GM21528 (cell line): ENCODE data around the gene RBMXL2.

Experiments used
- ATAC-seq: cut with Tn5 transposase; IDR thresholded peaks from one replicate; pipeline ENCODE4 v1.9.1; 2021; ENCODE audit warnings: mild to moderate bottlenecking, moderate library complexity; ENCODE audit not compliant: unreplicated experiment, low FRiP score

The RBMXL2 gene

GRCh38 chr11:7088921-7089320 lies at the start of gene RBMXL2:
TSS of gene RBMXL2 (plus strand) at chr11:7088998. CDS start at chr11:7089121, 123 bp downstream.
- ATAC-seq: no peak

DNA sequence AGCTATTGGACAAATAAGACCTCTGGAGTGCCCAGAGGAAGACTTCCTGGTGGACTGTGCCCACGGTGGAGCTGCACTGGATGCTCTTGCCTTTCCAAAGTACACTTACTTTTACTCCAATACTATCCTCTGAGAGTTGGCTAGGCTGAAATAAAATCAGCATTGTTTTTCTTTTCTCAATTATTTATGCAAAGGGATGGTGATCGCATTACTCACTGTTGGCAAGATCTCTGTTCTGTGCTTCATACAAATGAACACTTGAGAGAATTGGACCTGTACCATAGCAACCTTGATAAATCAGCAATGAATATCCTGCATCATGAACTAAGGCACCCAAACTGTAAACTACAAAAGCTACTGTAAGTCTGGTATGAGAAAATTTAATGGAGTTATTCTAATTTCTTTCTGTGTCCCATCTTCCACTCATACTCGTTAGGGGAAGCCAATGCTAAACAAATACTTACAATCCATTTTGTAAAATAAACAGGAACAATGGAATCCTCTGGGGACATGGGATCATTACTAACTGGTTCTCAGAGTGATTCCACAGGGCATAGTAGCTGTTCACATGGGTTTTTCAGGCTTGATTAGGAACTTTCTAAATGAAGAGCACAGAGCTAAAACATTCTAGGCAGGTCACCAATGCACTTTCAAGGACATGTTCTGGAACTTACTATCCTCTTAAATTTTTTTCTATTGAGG lies 42.2 kb upstream of the RBMXL2 start:
- ATAC-seq: no peak

- no peak for ATAC-seq
Observed at GRCh38 chr11:7050191-7050590, 38.6 kb upstream of the RBMXL2 start.

- ATAC-seq: no peak
Observed at GRCh38 chr11:7056828-7057513, 31.8 kb upstream of the RBMXL2 start.

- no peak for ATAC-seq
Observed at GRCh38 chr11:7057641-7058040, 31.2 kb upstream of the RBMXL2 start.

- no peak for ATAC-seq
Observed at GRCh38 chr11:7060868-7061267, 27.9 kb upstream of the RBMXL2 start.

GRCh38 chr11:7062534-7062933 lies 26.3 kb upstream of the RBMXL2 start:
- ATAC-seq: no peak

DNA sequence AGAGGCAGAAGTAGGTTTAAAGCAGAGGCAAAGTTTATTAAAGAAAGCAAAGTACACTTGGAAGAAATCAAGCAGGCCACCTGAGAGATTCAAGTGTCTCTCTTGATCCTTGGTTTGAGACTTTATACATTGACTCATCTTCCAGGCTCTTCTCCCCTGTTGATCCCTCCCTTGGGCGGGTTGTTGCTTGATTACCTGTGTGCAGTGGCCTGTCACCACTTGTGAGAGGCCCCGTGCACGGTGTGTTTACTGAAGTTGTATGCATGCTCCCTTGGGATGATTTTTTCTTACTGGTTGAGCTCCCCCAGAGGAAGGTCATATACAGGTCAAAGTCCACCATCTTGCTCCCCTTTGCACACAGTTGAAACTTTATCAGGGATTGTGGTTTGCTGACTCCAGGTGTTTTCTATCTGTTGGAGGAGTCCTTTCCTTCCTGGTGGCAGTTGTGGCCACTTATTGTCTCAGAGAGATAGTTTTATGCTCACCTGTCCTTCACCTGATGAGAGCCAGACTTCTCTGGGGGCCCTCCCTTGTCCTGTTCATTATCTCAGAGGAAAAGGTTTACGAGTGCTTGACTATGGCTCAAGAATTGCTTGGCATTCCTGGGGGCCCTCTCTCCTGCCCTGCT lies 16.3 kb upstream of the RBMXL2 start:
- no peak for ATAC-seq

DNA sequence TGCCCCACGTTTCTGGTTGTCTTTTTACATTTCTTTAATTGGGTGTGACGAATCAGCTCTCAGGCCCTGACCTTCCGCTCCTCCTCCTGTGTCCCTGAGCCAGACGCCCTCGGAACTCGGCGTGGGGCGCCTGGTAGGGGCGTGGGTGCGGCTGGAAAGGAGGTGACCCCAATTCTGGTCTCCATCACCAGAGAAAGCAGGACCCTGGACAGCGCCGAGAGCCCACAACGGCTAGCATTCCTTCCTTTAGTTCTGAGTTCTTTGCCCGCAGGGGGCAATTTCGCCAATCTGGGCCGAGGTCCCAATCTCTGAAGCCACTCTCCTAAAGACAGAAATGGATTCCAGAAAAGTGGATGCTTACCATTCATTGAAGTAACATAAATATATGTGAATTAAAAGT lies 11.7 kb upstream of the RBMXL2 start:
- no peak for ATAC-seq

DNA sequence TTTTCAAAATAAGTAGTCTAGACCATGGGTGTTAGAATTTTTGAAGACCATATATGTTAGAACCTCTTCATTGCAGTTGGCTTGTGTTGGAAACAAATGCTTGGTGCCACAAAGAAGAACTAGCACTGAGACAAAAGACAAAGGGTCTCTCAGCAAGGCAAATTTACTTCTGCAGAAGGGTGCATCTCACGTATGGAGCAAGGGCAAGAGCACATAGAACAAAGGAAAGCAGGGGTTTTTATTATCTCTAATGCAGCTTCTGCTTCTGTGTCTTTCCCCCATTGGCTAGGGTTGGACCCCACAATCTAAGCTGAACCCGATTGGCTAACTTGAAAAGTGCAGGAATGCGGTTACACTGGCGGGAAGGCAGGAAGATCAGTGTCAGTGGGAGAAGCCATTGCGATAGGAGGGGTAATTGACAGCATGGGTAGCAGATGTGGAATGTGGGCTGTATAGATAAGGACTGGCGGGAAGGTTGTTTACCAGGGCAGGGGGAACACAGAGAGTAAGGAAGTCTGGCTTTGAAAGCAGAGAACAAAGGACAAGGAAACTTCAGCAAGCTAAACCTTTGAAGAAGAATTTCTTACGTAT lies 9.2 kb upstream of the RBMXL2 start:
- no peak for ATAC-seq

- no peak for ATAC-seq
Observed at GRCh38 chr11:7080900-7081299, 7.9 kb upstream of the RBMXL2 start.

GRCh38 chr11:7081441-7081840 lies 7.4 kb upstream of the RBMXL2 start:
- ATAC-seq: no peak

DNA sequence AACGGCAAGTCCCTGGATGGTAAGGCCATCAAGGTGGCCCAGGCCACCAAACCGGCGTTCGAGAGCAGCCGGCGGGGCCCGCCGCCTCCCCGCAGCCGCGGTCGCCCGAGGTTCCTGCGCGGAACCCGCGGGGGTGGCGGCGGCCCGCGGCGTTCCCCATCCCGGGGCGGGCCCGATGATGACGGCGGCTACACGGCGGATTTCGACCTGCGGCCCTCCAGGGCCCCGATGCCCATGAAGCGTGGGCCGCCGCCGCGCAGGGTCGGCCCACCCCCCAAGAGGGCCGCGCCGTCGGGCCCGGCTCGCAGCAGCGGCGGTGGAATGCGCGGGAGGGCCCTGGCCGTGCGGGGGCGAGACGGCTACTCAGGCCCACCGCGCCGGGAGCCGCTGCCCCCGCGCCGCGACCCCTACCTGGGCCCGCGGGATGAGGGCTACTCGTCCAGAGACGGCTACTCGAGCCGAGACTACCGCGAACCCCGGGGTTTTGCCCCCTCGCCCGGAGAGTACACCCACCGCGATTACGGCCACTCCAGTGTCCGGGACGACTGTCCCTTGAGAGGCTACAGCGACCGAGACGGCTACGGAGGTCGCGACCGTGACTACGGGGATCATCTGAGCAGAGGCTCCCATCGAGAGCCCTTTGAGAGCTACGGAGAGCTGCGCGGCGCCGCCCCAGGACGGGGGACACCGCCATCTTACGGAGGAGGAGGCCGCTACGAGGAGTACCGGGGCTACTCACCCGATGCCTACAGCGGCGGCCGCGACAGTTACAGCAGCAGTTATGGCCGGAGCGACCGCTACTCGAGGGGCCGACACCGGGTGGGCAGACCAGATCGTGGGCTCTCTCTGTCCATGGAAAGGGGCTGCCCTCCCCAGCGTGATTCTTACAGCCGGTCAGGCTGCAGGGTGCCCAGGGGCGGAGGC lies 792 bp downstream of the RBMXL2 start:
- ATAC-seq: no peak

DNA sequence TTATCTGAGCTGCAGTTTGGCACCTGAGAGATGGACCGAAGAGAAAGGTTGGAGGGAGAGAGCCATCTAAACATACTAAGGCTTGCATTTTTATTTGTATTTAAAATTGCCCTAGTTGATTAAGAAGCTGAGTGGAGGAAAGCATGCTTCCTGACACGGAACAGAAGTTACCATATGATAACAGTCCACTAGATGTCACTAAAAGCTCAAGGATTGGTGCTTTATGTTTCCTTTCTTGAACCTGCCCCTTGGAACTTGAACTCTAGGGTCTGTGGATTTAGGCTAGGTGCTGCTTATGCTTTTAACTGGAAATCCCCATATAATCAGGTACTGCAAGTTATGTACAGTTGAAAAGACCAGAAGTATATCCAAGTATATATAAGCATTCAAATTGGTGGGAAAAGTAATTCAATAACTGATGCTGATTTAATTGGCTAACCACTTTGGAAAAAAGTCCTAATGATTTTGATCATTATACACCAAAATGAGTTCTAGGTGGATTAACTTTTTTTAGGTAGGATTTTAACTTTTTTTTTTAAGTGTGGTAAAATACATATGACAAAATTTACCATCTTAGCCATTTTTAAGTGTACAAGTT lies 9.5 kb downstream of the RBMXL2 start:
- peak; percentile 81 for ATAC-seq

DNA sequence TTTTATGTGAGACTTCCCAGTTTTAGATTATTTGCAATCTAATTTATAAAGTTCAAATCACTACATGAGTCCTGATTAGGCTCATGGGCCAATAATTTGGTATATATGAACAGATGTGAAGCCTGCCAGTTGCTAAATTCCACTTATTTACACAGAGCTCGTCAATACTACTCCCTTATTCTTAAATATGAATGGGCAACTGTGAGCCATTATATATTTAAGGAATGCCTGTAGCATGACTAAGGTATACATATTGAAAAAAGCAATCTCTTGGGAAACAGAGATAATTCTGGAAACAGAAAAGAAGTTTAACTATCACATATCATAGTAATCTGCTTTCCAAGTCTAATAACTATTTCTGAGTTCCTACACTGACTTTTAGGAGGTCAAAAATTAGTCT lies 27.0 kb downstream of the RBMXL2 start:
- ATAC-seq: no peak

DNA sequence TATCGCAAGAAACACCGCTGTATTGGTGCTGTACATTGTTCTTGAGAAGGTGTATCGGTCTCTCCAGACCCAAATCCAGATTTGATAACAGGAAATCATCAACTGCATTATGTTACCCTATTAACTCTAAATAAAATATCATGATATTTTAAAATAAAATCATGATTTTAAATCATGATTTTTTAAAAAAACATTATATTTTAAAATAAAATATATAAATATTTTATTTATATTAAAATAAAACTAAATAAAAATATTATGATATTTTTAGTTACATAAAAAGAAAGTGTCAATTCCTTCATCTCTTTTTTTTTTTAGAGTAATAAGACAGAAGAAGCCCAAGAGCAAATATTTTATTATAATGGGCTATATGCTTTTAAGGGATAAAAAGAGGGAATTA lies 27.6 kb downstream of the RBMXL2 start:
- no peak for ATAC-seq

- no peak for ATAC-seq
Observed at GRCh38 chr11:7138051-7138450, 49.3 kb downstream of the RBMXL2 start.
